Activated gamma-delta T cell treated with Interleukin-2 at 50 U/mL for 16 hours (primary cell): ENCODE data around the gene CENPQ.
"Not testable (repeated sequence)": the region's sequence is repeated elsewhere in the genome, so short reads cannot be mapped to it uniquely, and the experiment has no call there.

Experiments
- DNase-seq: peaks from one replicate; pipeline ENCODE4 v3.0.0-alpha.2; 2020

Gene CENPQ

GRCh38 chr6:49462927-49463611 lies at the start of gene CENPQ, which contains the start of gene MMUT:
TSS of gene CENPQ (plus strand) at chr6:49463370. CDS start at chr6:49470177, 6,807 bp downstream.
TSS of gene MMUT (minus strand) at chr6:49463253. CDS start at chr6:49459466, 3,787 bp downstream.
- DNase-seq, result peak; percentile 85

GRCh38 chr6:49415358-49415757 lies 47.8 kb upstream of the CENPQ start:
- DNase-seq, result no peak

- no peak for DNase-seq
Measured at GRCh38 chr6:49416195-49416594, 47.0 kb upstream of the CENPQ start.

GRCh38 chr6:49423817-49424216 lies 39.4 kb upstream of the CENPQ start:
- DNase-seq, result no peak

GRCh38 chr6:49430187-49430586 lies 33.0 kb upstream of the CENPQ start:
- no peak for DNase-seq

- DNase-seq, result no peak
Measured at GRCh38 chr6:49430866-49431265, 32.3 kb upstream of the CENPQ start.

- DNase-seq, result no peak
Measured at GRCh38 chr6:49453221-49453620, 9.9 kb upstream of the CENPQ start.

- DNase-seq, result no peak
Measured at GRCh38 chr6:49454787-49455709, 8.1 kb upstream of the CENPQ start.

- no peak for DNase-seq
Measured at GRCh38 chr6:49457771-49458170, 5.4 kb upstream of the CENPQ start.

- DNase-seq, result no peak
Measured at GRCh38 chr6:49462071-49462470, 1.1 kb upstream of the CENPQ start.

GRCh38 chr6:49462599-49462926 lies 607 bp upstream of the CENPQ start:
- DNase-seq, result no peak

- DNase-seq, result no peak
Measured at GRCh38 chr6:49463612-49463967, 420 bp downstream of the CENPQ start.

GRCh38 chr6:49464691-49465090 lies 1.5 kb downstream of the CENPQ start:
- no peak for DNase-seq

- no peak for DNase-seq
Measured at GRCh38 chr6:49468042-49468441, 4.9 kb downstream of the CENPQ start.

- DNase-seq, result not testable (repeated sequence)
Measured at GRCh38 chr6:49476564-49476963, 13.4 kb downstream of the CENPQ start.

- no peak for DNase-seq
Measured at GRCh38 chr6:49479308-49479970, 16.3 kb downstream of the CENPQ start.

- not testable (repeated sequence) for DNase-seq
Measured at GRCh38 chr6:49481846-49482245, 18.7 kb downstream of the CENPQ start.

- not testable (repeated sequence) for DNase-seq
Measured at GRCh38 chr6:49483380-49483779, 20.2 kb downstream of the CENPQ start.

- no peak for DNase-seq
Measured at GRCh38 chr6:49490633-49491032, 27.5 kb downstream of the CENPQ start.

GRCh38 chr6:49497304-49497703 lies 34.1 kb downstream of the CENPQ start:
- no peak for DNase-seq

GRCh38 chr6:49499126-49499525 lies 36.0 kb downstream of the CENPQ start:
- no peak for DNase-seq

- DNase-seq, result no peak
Measured at GRCh38 chr6:49499623-49500022, 36.5 kb downstream of the CENPQ start, which contains the start of gene GLYATL3. TSS of gene GLYATL3 (plus strand) at chr6:49499923. CDS start at chr6:49511991, 12,068 bp downstream.

- no peak for DNase-seq
Measured at GRCh38 chr6:49504666-49505065, 41.5 kb downstream of the CENPQ start.
